ENCODE measurements around the gene TBC1D16.

Gene TBC1D16

GRCh38 chr17:79987187-79987934, 48.3 kb downstream of the TBC1D16 start:
- WGBS, 2 experiments, result 85 to 87% methylated on average over 18 of the region's 18 CpGs
- Histone ChIP-seq H3K4me1 (ENCODE audit: control insufficient read depth, insufficient read depth, low read length) (peaks cover 19% of the 10 kb centered on the region), H3K36me3 (ENCODE audit: control insufficient read depth, insufficient read depth, low read length) (no peaks in the 10 kb centered on the region), H3K27ac (ENCODE audit: insufficient read depth, low read depth, low read length, poor library complexity, severe bottlenecking) (no peak overlapping the region), H3K9me3 (ENCODE audit: control insufficient read depth, low read length) (no peaks in the 10 kb centered on the region), H3K4me3 (ENCODE audit: insufficient read depth, low read depth, low read length) (no peak overlapping the region), H3K27me3 (ENCODE audit: control insufficient read depth, insufficient read depth, low read length, poor library complexity, severe bottlenecking) (peaks cover 4% of the 10 kb centered on the region)

GRCh38 chr17:79986411-79987186, 49.1 kb downstream of the TBC1D16 start:
- Histone ChIP-seq H3K36me3 (ENCODE audit: control insufficient read depth, insufficient read depth, low read length) (no peaks in the 10 kb centered on the region), H3K4me1 (ENCODE audit: control insufficient read depth, insufficient read depth, low read length) (peaks cover 17% of the 10 kb centered on the region), H3K9me3 (ENCODE audit: control insufficient read depth, low read length) (no peaks in the 10 kb centered on the region), H3K4me3 (ENCODE audit: insufficient read depth, low read depth, low read length) (no peak overlapping the region), H3K27ac (ENCODE audit: insufficient read depth, low read depth, low read length, poor library complexity, severe bottlenecking) (no peak overlapping the region), H3K27me3 (ENCODE audit: control insufficient read depth, insufficient read depth, low read length, poor library complexity, severe bottlenecking) (no peaks in the 10 kb centered on the region)
- 90 to 91% methylated on average over 29 of the region's 29 CpGs for WGBS, 2 experiments

GRCh38 chr17:79985943-79986391, 49.7 kb downstream of the TBC1D16 start:
- Histone ChIP-seq H3K36me3 (ENCODE audit: control insufficient read depth, insufficient read depth, low read length) (no peaks in the 10 kb centered on the region), H3K4me3 (ENCODE audit: insufficient read depth, low read depth, low read length) (no peak overlapping the region), H3K9me3 (ENCODE audit: control insufficient read depth, low read length) (no peaks in the 10 kb centered on the region), H3K27me3 (ENCODE audit: control insufficient read depth, insufficient read depth, low read length, poor library complexity, severe bottlenecking) (no peaks in the 10 kb centered on the region), H3K4me1 (ENCODE audit: control insufficient read depth, insufficient read depth, low read length) (peaks cover 18% of the 10 kb centered on the region), H3K27ac (ENCODE audit: insufficient read depth, low read depth, low read length, poor library complexity, severe bottlenecking) (no peak overlapping the region)
- 94 to 96% methylated on average over 15 of the region's 15 CpGs for WGBS, 2 experiments

- 92 to 94% methylated on average over 17 of the region's 17 CpGs for WGBS, 2 experiments
- H3K4me1 ChIP-seq (ENCODE audit: control insufficient read depth, insufficient read depth, low read length), result peaks cover 22% of the 10 kb centered on the region
- H3K27me3 ChIP-seq (ENCODE audit: control insufficient read depth, insufficient read depth, low read length, poor library complexity, severe bottlenecking), result no peaks in the 10 kb centered on the region
- no peaks in the 10 kb centered on the region for H3K36me3 ChIP-seq (ENCODE audit: control insufficient read depth, insufficient read depth, low read length)
- H3K9me3 ChIP-seq (ENCODE audit: control insufficient read depth, low read length), result no peaks in the 10 kb centered on the region
- no peak overlapping the region for H3K4me3 ChIP-seq (ENCODE audit: insufficient read depth, low read depth, low read length)
- H3K27ac ChIP-seq (ENCODE audit: insufficient read depth, low read depth, low read length, poor library complexity, severe bottlenecking), result no peak overlapping the region
These were observed 50.2 kb downstream of the TBC1D16 start for GRCh38 chr17:79985361-79985942.

DNA sequence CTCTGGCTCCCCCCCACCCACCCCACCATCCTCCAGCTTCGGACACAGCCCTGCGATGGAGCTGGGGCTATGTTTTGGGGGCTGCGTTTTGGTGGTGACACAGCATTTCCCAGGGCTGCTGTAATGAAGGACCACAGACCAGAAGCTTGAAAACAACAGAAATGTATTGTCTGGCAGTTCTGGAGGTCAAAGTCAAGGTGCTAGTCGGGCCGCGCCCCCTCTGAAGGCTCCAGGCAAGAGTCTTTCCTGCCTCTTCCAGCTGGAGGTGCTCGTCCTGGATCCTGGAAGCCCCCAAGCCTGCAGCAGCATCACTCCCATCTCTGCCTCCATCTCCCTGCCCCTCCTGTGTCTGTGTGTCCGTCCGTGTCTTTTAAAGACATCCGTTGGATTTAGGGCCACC, 50.8 kb downstream of the TBC1D16 start:
- Histone ChIP-seq H3K4me3 (ENCODE audit: insufficient read depth, low read depth, low read length) (no peak overlapping the region), H3K9me3 (ENCODE audit: control insufficient read depth, low read length) (no peaks in the 10 kb centered on the region), H3K27me3 (ENCODE audit: control insufficient read depth, insufficient read depth, low read length, poor library complexity, severe bottlenecking) (no peaks in the 10 kb centered on the region), H3K36me3 (ENCODE audit: control insufficient read depth, insufficient read depth, low read length) (no peaks in the 10 kb centered on the region), H3K4me1 (ENCODE audit: control insufficient read depth, insufficient read depth, low read length) (peaks cover 22% of the 10 kb centered on the region), H3K27ac (ENCODE audit: insufficient read depth, low read depth, low read length, poor library complexity, severe bottlenecking) (no peak overlapping the region)
- 83 to 88% methylated on average over 10 of the region's 10 CpGs for WGBS, 2 experiments

- Histone ChIP-seq H3K9me3 (ENCODE audit: control insufficient read depth, low read length) (no peaks in the 10 kb centered on the region), H3K36me3 (ENCODE audit: control insufficient read depth, insufficient read depth, low read length) (no peaks in the 10 kb centered on the region), H3K27me3 (ENCODE audit: control insufficient read depth, insufficient read depth, low read length, poor library complexity, severe bottlenecking) (no peaks in the 10 kb centered on the region), H3K27ac (ENCODE audit: insufficient read depth, low read depth, low read length, poor library complexity, severe bottlenecking) (no peak overlapping the region), H3K4me1 (ENCODE audit: control insufficient read depth, insufficient read depth, low read length) (peaks cover 22% of the 10 kb centered on the region), H3K4me3 (ENCODE audit: insufficient read depth, low read depth, low read length) (no peak overlapping the region)
- 94 to 98% methylated on average over 3 to 5 of the region's 5 CpGs for WGBS, 2 experiments
These were observed 51.4 kb downstream of the TBC1D16 start for GRCh38 chr17:79984045-79984840.

- no peak overlapping the region for H3K27ac ChIP-seq (ENCODE audit: insufficient read depth, low read depth, low read length, poor library complexity, severe bottlenecking)
- H3K4me1 ChIP-seq (ENCODE audit: control insufficient read depth, insufficient read depth, low read length), result peaks cover 17% of the 10 kb centered on the region
- 90 to 93% methylated on average over 12 to 14 of the region's 14 CpGs for whole genome bisulfite sequencing, 2 experiments
- H3K27me3 ChIP-seq (ENCODE audit: control insufficient read depth, insufficient read depth, low read length, poor library complexity, severe bottlenecking), result no peaks in the 10 kb centered on the region
- H3K4me3 ChIP-seq (ENCODE audit: insufficient read depth, low read depth, low read length), result no peak overlapping the region
- H3K9me3 ChIP-seq (ENCODE audit: control insufficient read depth, low read length), result no peaks in the 10 kb centered on the region
- H3K36me3 ChIP-seq (ENCODE audit: control insufficient read depth, insufficient read depth, low read length), result no peaks in the 10 kb centered on the region
These were observed 52.2 kb downstream of the TBC1D16 start for GRCh38 chr17:79983456-79983855.

- no peaks in the 10 kb centered on the region for H3K36me3 ChIP-seq (ENCODE audit: control insufficient read depth, insufficient read depth, low read length)
- H3K4me3 ChIP-seq (ENCODE audit: insufficient read depth, low read depth, low read length), result no peak overlapping the region
- WGBS, 2 experiments, result 96 to 97% methylated on average over 17 of the region's 17 CpGs
- H3K27ac ChIP-seq (ENCODE audit: insufficient read depth, low read depth, low read length, poor library complexity, severe bottlenecking), result no peak overlapping the region
- no peaks in the 10 kb centered on the region for H3K27me3 ChIP-seq (ENCODE audit: control insufficient read depth, insufficient read depth, low read length, poor library complexity, severe bottlenecking)
- no peaks in the 10 kb centered on the region for H3K9me3 ChIP-seq (ENCODE audit: control insufficient read depth, low read length)
- H3K4me1 ChIP-seq (ENCODE audit: control insufficient read depth, insufficient read depth, low read length), result peaks cover 15% of the 10 kb centered on the region
These were observed 52.7 kb downstream of the TBC1D16 start for GRCh38 chr17:79982986-79983385.

GRCh38 chr17:79981661-79982101, 54.0 kb downstream of the TBC1D16 start:
- WGBS, 2 experiments, result 88 to 91% methylated on average over 22 to 23 of the region's 23 CpGs
- Histone ChIP-seq H3K27me3 (ENCODE audit: control insufficient read depth, insufficient read depth, low read length, poor library complexity, severe bottlenecking) (no peaks in the 10 kb centered on the region), H3K9me3 (ENCODE audit: control insufficient read depth, low read length) (no peaks in the 10 kb centered on the region), H3K4me1 (ENCODE audit: control insufficient read depth, insufficient read depth, low read length) (peaks cover 15% of the 10 kb centered on the region), H3K4me3 (ENCODE audit: insufficient read depth, low read depth, low read length) (no peak overlapping the region), H3K36me3 (ENCODE audit: control insufficient read depth, insufficient read depth, low read length) (no peaks in the 10 kb centered on the region), H3K27ac (ENCODE audit: insufficient read depth, low read depth, low read length, poor library complexity, severe bottlenecking) (no peak overlapping the region)
